PC-3 (cell line): ENCODE results near the gene CASP7.

Source experiments
- EZH2phosphoT487 ChIP-seq: fragments of 300-600 bp; sonication (generic); IDR thresholded peaks from 2 replicates; pipeline ENCODE4 v1.6.1; 2018; ENCODE audit warnings: mild to moderate bottlenecking, antibody characterized with exemption, low read length, borderline replicate concordance
- TF ChIP-seq, protein P1 (sequence below): fragments of 300-600 bp; sonication (generic); conservative IDR thresholded peaks from 2 replicates; pipeline ENCODE4 v1.5.1; 2017; ENCODE audit warnings: antibody characterized with exemption, low read depth, mild to moderate bottlenecking, low read length

- TF ChIP-seq, protein P1, sequence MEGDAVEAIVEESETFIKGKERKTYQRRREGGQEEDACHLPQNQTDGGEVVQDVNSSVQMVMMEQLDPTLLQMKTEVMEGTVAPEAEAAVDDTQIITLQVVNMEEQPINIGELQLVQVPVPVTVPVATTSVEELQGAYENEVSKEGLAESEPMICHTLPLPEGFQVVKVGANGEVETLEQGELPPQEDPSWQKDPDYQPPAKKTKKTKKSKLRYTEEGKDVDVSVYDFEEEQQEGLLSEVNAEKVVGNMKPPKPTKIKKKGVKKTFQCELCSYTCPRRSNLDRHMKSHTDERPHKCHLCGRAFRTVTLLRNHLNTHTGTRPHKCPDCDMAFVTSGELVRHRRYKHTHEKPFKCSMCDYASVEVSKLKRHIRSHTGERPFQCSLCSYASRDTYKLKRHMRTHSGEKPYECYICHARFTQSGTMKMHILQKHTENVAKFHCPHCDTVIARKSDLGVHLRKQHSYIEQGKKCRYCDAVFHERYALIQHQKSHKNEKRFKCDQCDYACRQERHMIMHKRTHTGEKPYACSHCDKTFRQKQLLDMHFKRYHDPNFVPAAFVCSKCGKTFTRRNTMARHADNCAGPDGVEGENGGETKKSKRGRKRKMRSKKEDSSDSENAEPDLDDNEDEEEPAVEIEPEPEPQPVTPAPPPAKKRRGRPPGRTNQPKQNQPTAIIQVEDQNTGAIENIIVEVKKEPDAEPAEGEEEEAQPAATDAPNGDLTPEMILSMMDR: no peak
- no peak for TF ChIP-seq EZH2phosphoT487
Measured at GRCh38 chr10:113647812-113648211, 31.9 kb upstream of the CASP7 start.
